Measurements from ENCODE around the gene EPS8. TPM values are rescaled to one million over a fixed set of nuclear protein-coding genes. Genes with fewer than 3 reads are reported as not detected.

The EPS8 gene
- total and polyA plus RNA-seq, 12 donors = 11.4 to 76.8 (median 26.7) TPM

GRCh38 chr12:15827136-15827535, 37.9 kb upstream of the EPS8 start:
- 29 to 43% (median 39%) methylated on average over 1 of the region's 1 CpG for WGBS, 4 donors
- intact Hi-C loops (cut with DNase I) = no loop called here
- H3K4me1 ChIP-seq (replicated peaks in 1 of 2) = no peaks in the 10 kb centered on the region
- H3K4me3 ChIP-seq = no peak overlapping the region
- H3K27ac ChIP-seq = no peak overlapping the region
- DNase-seq = no peak
- no peaks in the 10 kb centered on the region for H3K27me3 ChIP-seq
- TF ChIP-seq POLR2A (IDR thresholded peaks at IDR 0.05) (no peak), CTCF (IDR thresholded peaks at IDR 0.05) (no peak)
- H3K36me3 ChIP-seq (replicated peaks in 1 of 2) = no peaks in the 10 kb centered on the region
- H3K9me3 ChIP-seq (replicated peaks in 1 of 3) = no peaks in the 10 kb centered on the region

GRCh38 chr12:15824516-15824915, 35.3 kb upstream of the EPS8 start:
- intact Hi-C loops (cut with DNase I) = no loop called here
- TF ChIP-seq CTCF (IDR thresholded peaks at IDR 0.05) (no peak), POLR2A (IDR thresholded peaks at IDR 0.05) (no peak)
- 76 to 89% (median 86%) methylated on average over 3 of the region's 3 CpGs for WGBS, 4 donors

GRCh38 chr12:15823360-15824128, 34.4 kb upstream of the EPS8 start:
- Histone ChIP-seq H3K4me1 (replicated peaks in 1 of 2) (no peaks in the 10 kb centered on the region), H3K9me3 (replicated peaks in 1 of 3) (no peaks in the 10 kb centered on the region), H3K27ac (no peak overlapping the region), H3K27me3 (no peaks in the 10 kb centered on the region), H3K36me3 (replicated peaks in 1 of 2) (no peaks in the 10 kb centered on the region), H3K4me3 (no peak overlapping the region)
- 83 to 89% (median 87%) methylated on average over 3 of the region's 3 CpGs for WGBS, 4 donors
- intact Hi-C loops (cut with DNase I) = no loop called here
- DNase-seq = no peak
- TF ChIP-seq POLR2A (IDR thresholded peaks at IDR 0.05) = no peak
- TF ChIP-seq CTCF (IDR thresholded peaks at IDR 0.05) = no peak

More at GRCh38 chr12:15824516-15824915, 35.3 kb upstream of the EPS8 start:
- DNase-seq = no peak
- Histone ChIP-seq H3K4me3 (no peak overlapping the region), H3K9me3 (replicated peaks in 1 of 3) (no peaks in the 10 kb centered on the region), H3K27me3 (no peaks in the 10 kb centered on the region), H3K27ac (no peak overlapping the region), H3K36me3 (replicated peaks in 1 of 2) (no peaks in the 10 kb centered on the region), H3K4me1 (replicated peaks in 1 of 2) (no peaks in the 10 kb centered on the region)

- no peak overlapping the region for H3K4me3 ChIP-seq
- H3K27ac ChIP-seq = no peak overlapping the region
- intact Hi-C loops (cut with DNase I) = no loop called here
- H3K4me1 ChIP-seq (replicated peaks in 1 of 2) = no peaks in the 10 kb centered on the region
- WGBS, 4 donors = 63 to 78% (median 75%) methylated on average over 3 of the region's 3 CpGs
- no peak for DNase-seq
- H3K9me3 ChIP-seq (replicated peaks in 1 of 3) = peaks cover 0 to 6% (median 0%) of the 10 kb centered on the region in 3 donors
- no peaks in the 10 kb centered on the region for H3K36me3 ChIP-seq (replicated peaks in 1 of 2)
- TF ChIP-seq CTCF (IDR thresholded peaks at IDR 0.05) (no peak), POLR2A (IDR thresholded peaks at IDR 0.05) (no peak)
- H3K27me3 ChIP-seq = no peaks in the 10 kb centered on the region
Observed at GRCh38 chr12:15819644-15820437, 30.7 kb upstream of the EPS8 start.

Data from adrenal gland (tissue), 12 donors.